ENCODE results near the gene POLRMT. TPM values are rescaled to one million over a fixed set of nuclear protein-coding genes. Genes with fewer than 3 reads are reported as not detected.

The POLRMT gene
- total RNA-seq, 1 experiment from 2014 or later = 139 TPM

- POLR2A ChIA-PET = no interaction called here
- Mint-ChIP-seq H3K4me3 (no peak overlapping the region), H3K36me3 (no peaks in the 10 kb centered on the region), H3K27ac (no peak overlapping the region), H3K4me1 (no peaks in the 10 kb centered on the region), H3K9me3 (no peaks in the 10 kb centered on the region), H3K27me3 (ENCODE audit: low read depth) (peaks cover 5% of the 10 kb centered on the region)
- ATAC-seq (no peak), DNase-seq (ENCODE audit: low spot score) (no peak)
- no peak for TF ChIP-seq TP53 (CRISPR knock-in tag; IDR thresholded peaks at IDR 0.05)
- TF ChIP-seq SP1 (CRISPR knock-in tag; conservative IDR thresholded peaks at IDR 0.05) = no peak
- no peak for TF ChIP-seq IRF2 (CRISPR knock-in tag; IDR thresholded peaks at IDR 0.05; ENCODE audit: borderline replicate concordance, low read depth)
- TF ChIP-seq OVOL2 (CRISPR knock-in tag; IDR thresholded peaks at IDR 0.05; ENCODE audit: borderline replicate concordance) = no peak
- TF ChIP-seq ESRRA (CRISPR knock-in tag; IDR thresholded peaks at IDR 0.05; ENCODE audit: borderline replicate concordance) = no peak
- TF ChIP-seq SMAD4 (CRISPR knock-in tag; IDR thresholded peaks at IDR 0.05) = no peak
- TF ChIP-seq TCF7 (CRISPR knock-in tag; IDR thresholded peaks at IDR 0.05; ENCODE audit: low read depth) = no peak
- no peak for TF ChIP-seq ZNF263 (CRISPR knock-in tag; IDR thresholded peaks at IDR 0.05; ENCODE audit: low read depth)
- TF ChIP-seq, protein P1, sequence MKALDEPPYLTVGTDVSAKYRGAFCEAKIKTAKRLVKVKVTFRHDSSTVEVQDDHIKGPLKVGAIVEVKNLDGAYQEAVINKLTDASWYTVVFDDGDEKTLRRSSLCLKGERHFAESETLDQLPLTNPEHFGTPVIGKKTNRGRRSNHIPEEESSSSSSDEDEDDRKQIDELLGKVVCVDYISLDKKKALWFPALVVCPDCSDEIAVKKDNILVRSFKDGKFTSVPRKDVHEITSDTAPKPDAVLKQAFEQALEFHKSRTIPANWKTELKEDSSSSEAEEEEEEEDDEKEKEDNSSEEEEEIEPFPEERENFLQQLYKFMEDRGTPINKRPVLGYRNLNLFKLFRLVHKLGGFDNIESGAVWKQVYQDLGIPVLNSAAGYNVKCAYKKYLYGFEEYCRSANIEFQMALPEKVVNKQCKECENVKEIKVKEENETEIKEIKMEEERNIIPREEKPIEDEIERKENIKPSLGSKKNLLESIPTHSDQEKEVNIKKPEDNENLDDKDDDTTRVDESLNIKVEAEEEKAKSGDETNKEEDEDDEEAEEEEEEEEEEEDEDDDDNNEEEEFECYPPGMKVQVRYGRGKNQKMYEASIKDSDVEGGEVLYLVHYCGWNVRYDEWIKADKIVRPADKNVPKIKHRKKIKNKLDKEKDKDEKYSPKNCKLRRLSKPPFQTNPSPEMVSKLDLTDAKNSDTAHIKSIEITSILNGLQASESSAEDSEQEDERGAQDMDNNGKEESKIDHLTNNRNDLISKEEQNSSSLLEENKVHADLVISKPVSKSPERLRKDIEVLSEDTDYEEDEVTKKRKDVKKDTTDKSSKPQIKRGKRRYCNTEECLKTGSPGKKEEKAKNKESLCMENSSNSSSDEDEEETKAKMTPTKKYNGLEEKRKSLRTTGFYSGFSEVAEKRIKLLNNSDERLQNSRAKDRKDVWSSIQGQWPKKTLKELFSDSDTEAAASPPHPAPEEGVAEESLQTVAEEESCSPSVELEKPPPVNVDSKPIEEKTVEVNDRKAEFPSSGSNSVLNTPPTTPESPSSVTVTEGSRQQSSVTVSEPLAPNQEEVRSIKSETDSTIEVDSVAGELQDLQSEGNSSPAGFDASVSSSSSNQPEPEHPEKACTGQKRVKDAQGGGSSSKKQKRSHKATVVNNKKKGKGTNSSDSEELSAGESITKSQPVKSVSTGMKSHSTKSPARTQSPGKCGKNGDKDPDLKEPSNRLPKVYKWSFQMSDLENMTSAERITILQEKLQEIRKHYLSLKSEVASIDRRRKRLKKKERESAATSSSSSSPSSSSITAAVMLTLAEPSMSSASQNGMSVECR (CRISPR knock-in tag; IDR thresholded peaks at IDR 0.05; ENCODE audit: borderline replicate concordance) = no peak
- no peak for TF ChIP-seq NFE2L1 (CRISPR knock-in tag; IDR thresholded peaks at IDR 0.05)
- TF ChIP-seq PRRX2 (CRISPR knock-in tag; IDR thresholded peaks at IDR 0.05) = no peak
- TF ChIP-seq, protein P2, sequence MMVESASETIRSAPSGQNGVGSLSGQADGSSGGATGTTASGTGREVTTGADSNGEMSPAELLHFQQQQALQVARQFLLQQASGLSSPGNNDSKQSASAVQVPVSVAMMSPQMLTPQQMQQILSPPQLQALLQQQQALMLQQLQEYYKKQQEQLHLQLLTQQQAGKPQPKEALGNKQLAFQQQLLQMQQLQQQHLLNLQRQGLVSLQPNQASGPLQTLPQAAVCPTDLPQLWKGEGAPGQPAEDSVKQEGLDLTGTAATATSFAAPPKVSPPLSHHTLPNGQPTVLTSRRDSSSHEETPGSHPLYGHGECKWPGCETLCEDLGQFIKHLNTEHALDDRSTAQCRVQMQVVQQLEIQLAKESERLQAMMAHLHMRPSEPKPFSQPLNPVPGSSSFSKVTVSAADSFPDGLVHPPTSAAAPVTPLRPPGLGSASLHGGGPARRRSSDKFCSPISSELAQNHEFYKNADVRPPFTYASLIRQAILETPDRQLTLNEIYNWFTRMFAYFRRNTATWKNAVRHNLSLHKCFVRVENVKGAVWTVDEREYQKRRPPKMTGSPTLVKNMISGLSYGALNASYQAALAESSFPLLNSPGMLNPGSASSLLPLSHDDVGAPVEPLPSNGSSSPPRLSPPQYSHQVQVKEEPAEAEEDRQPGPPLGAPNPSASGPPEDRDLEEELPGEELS (CRISPR knock-in tag; IDR thresholded peaks at IDR 0.05) = no peak
- no peak for TF ChIP-seq USF1 (CRISPR knock-in tag; IDR thresholded peaks at IDR 0.05)
- TF ChIP-seq, protein P3, sequence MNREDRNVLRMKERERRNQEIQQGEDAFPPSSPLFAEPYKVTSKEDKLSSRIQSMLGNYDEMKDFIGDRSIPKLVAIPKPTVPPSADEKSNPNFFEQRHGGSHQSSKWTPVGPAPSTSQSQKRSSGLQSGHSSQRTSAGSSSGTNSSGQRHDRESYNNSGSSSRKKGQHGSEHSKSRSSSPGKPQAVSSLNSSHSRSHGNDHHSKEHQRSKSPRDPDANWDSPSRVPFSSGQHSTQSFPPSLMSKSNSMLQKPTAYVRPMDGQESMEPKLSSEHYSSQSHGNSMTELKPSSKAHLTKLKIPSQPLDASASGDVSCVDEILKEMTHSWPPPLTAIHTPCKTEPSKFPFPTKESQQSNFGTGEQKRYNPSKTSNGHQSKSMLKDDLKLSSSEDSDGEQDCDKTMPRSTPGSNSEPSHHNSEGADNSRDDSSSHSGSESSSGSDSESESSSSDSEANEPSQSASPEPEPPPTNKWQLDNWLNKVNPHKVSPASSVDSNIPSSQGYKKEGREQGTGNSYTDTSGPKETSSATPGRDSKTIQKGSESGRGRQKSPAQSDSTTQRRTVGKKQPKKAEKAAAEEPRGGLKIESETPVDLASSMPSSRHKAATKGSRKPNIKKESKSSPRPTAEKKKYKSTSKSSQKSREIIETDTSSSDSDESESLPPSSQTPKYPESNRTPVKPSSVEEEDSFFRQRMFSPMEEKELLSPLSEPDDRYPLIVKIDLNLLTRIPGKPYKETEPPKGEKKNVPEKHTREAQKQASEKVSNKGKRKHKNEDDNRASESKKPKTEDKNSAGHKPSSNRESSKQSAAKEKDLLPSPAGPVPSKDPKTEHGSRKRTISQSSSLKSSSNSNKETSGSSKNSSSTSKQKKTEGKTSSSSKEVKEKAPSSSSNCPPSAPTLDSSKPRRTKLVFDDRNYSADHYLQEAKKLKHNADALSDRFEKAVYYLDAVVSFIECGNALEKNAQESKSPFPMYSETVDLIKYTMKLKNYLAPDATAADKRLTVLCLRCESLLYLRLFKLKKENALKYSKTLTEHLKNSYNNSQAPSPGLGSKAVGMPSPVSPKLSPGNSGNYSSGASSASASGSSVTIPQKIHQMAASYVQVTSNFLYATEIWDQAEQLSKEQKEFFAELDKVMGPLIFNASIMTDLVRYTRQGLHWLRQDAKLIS (CRISPR knock-in tag; IDR thresholded peaks at IDR 0.05; ENCODE audit: borderline replicate concordance) = no peak
- CTCF ChIA-PET = interaction anchor here (0.9 kb wide), 2 partner anchors 12 to 21 kb away, joined by 3 read pairs; no protein-coding TSS in a partner anchor
These were observed 49.5 kb upstream of the POLRMT start for GRCh38 chr19:682678-683320.
